GM21576 (cell line): Measurements from ENCODE around the gene TLR1.
A peak's percentile ranks its signal among the peaks of the same experiment; 100 is the strongest.
"Not testable (repeated sequence)": the region's sequence is repeated elsewhere in the genome, so short reads cannot be mapped to it uniquely, and the experiment has no call there.

ENCODE experiments used
- ATAC-seq: cut with Tn5 transposase; IDR thresholded peaks from one replicate; pipeline ENCODE4 v1.9.1; 2021; ENCODE audit warnings: mild to moderate bottlenecking, moderate library complexity; ENCODE audit not compliant: unreplicated experiment

Gene TLR1

DNA sequence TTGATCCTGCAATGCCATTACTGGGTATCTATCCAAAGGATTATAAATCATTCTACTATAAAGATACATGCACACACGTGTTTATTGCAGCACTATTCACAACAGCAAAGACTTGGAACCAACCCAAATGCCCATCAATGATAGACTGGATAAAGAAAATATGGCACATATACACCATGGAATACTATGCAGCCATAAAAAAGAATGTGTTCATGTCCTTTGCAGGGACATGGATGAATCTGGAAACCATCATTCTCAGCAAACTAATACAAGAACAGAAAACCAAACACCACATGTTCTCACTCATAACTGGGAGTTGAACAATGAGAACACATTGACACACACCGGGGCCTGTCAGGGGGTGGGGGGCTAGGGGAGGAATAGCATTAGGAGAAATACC is 26.7 kb downstream of the TLR1 start:
- not testable (repeated sequence) for ATAC-seq

DNA sequence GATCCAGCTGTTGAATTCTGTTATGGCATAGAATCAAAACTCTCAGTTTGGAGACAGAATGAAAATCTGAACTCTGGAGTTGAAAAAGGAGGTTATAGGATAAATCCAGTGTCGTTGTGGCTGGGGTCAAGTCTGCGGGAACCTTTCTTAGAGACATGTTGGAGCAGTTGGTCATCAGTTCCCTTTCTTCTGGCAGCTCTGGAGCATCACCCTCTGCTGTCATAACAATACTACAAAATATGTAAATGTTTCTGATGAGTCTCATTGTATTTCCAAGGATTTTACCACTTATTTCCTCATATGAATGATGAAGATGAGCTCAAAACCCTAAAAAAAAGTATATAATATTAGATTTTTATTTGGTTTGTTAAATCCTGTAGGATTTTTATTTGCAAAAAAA is 29.3 kb downstream of the TLR1 start:
- no peak for ATAC-seq

DNA sequence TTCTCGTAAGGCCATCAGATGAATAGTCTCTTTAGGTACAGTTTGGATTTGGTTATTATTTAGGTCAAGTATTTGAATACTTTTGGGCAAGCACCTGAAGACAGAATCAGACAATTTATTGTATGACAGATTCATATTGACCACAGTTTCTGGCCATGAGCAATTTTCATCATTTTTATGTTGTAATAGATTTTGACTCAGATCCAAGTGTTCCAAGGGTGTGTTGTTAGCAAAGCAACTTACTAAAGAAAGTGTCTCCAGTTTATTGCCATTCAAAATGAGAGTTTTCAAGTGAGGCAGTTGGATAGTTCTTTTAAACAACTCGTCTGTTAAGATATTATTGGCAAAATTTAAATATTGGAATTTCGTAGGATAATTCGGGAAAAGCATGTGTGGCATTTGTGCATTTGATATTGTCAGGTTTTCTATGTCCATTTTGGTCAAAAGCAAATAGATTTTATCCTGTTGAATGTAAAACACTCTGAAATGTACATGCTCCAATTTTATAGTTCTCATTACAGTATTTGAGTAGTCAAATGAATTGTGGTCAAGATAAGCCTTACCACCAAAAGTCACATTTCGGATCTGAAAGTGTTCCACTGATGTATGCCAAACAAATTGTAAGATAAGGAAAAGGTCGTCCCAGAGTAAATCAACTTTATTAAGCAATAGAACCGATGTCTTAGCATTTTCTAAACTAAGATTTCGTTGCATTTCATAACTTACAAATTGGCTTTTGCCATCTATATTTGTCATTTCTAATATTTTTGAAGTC is 30.2 kb downstream of the TLR1 start:
- no peak for ATAC-seq

DNA sequence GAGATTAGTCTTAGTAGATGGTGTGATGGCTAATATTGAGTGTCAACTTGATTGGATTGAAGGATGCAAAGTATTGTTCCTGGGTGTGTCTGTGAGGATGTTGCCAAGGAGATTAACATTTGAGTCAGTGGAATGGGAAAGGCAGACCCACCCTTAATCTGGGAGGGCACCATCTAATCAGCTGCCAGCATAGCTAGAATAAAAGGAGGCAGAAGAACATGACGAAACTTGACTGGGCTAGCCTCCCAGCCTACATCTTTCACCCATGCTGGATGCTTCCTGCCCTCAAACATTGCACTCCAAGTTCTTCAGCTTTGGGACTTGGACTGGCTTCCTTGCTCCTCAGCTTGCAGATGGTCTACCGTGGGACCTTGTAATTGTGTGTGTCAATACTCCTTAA is 34.3 kb downstream of the TLR1 start:
- not testable (repeated sequence) for ATAC-seq

- ATAC-seq = no peak
Observed at GRCh38 chr4:38769857-38770256, 34.7 kb downstream of the TLR1 start.

GRCh38 chr4:38769441-38769840 is 35.1 kb downstream of the TLR1 start:
- no peak for ATAC-seq

- no peak for ATAC-seq
Observed at GRCh38 chr4:38768968-38769394, 35.6 kb downstream of the TLR1 start.

- not testable (repeated sequence) for ATAC-seq
Observed at GRCh38 chr4:38766940-38767339, 37.7 kb downstream of the TLR1 start.

GRCh38 chr4:38765382-38765781 is 39.2 kb downstream of the TLR1 start:
- no peak for ATAC-seq

DNA sequence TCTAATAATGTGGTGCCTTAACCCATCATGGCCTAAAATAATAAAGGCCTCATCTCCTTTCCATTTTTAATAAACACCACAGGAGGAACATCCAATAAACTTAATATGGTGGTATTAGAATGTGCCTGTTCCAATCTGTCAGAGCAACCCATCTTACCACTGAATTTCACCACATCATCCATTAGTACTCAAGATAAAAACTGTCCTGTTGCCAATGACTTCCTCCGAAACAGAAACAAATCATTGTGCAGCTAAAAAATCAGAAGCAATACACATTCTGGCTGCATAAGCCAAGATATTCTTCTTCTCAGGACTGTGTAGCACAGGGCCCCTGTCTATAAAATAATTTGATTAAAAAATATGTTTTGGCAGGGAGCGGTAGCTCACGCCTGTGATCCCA is 40.3 kb downstream of the TLR1 start:
- no peak for ATAC-seq

DNA sequence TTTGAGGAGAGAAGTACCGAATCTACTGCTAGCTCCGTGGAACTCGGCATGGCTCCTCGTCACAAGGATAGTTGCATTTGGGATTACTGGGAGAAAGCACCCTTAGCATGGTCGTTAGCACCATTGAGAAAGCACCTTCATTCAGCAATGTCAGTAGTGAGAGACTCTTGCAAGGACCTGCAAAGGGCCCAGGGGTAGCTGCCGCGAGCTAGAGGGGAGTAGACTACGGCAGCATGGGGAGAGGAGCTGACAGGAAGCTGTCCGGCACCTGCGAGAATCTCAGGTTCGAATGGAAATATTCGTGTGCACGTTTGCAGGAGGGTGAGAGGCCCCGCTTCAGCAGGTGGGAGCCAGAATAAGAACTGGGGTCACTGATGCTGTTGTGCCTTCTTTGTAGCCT is 42.0 kb downstream of the TLR1 start:
- peak; percentile 31 for ATAC-seq

DNA sequence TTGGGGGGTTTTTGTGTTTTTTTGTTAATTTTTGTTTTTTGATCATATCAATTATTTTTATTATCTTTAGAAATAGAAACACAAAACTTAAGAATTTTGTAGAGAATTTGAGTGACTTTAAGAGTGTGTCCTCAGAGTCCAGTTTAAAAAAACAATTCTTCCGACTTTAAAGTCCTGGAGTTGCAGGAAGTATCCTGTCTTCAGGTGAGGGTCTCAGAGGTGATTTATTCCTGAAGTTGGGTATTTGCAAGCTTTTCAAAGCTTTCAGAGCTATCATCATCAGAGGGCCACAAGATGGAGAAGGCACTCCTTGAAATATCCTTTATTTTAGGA is 44.8 kb downstream of the TLR1 start:
- no peak for ATAC-seq

DNA sequence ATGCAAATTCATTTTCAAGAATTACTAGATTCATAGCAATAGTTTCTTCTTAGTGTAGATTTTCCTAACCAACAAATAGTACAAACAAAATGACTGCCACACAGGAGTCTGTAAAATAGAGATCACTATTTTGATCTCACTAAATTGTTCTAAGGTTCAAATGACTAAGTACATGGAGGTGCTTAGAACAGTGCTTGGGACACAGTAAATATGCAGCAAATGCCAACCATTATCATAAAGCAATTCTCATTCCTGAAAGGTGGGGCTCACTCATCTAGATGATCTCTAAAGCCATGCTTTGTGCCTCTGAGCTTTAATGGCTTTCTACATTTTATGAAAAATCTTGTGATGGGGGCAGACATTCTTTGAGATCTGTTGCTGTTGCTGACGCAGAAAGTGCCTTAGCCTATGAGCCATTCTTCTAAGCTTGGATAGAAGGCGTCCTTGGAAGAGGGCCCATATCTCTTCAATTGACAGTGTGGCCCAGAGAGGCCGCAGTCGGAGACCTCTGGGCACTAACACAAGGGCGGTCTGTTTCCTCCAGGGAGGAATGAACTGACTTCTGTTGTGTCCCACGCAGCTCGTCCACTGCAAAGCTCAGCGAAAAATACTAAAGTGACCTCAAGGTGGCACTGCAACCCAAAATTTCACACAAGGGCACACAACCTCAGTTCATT is 45.3 kb downstream of the TLR1 start:
- no peak for ATAC-seq

- ATAC-seq = no peak
Observed at GRCh38 chr4:38757945-38758600, 46.5 kb downstream of the TLR1 start.

DNA sequence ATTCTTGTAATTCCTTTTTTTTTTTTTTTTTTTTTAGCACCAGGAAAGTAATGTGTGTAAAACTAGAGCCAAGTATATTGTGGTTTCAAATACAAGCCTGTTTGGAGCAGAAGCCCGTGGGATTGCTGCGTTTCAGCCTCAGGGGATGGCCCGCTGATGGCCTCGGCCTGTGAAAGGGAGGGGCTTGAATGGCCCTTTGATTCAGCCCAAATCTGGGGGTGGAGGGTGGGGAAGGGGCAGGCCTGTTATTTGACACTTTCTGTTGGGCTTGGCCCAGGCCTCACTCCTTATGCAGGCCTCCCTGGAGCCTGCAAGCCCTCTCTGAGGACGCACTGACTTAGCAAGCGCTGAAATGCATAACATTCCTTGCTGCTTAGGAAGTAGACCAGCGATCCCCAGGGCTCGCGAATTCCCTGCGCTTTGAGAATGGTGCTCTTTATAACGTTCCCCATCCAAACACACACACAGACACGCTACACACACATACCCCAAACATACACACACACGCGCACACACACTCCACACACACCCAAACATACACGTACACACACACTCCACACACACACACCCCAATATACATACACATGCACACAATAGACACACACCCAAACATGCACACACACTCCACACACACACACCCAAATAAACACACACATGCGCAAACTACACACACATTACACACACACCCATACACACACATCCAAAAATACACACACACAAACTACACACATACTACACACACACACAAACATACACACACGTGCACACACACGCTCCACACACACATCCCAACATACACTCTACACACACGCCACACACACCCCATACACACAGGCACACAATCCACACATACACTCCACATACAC is 51.4 kb downstream of the TLR1 start:
- no peak for ATAC-seq

- peak; percentile 98 for ATAC-seq
Observed at GRCh38 chr4:38752372-38752940, 52.1 kb downstream of the TLR1 start.

GRCh38 chr4:38751341-38752010 is 53.1 kb downstream of the TLR1 start:
- no peak for ATAC-seq

- ATAC-seq = no peak
Observed at GRCh38 chr4:38749336-38749735, 55.3 kb downstream of the TLR1 start.

DNA sequence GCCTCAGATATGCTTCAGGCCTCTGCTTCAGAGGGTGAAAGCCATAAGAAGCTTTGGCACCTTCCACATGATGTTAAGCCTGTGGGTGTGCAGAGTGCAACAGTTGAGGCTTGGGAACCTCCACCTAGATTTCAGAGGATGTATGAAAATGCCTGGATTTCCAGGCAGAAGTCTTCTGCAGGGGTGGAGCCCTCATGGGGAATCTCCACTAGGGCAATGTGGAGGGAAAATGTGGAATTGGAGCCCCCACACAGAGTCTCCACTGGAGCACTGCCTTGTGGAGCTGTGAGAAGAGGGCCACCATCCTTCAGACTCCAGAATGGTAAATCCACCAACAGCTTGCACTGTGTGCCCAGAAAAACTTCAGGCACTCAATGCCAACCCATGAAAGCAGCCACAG is 57.0 kb downstream of the TLR1 start:
- ATAC-seq = no peak
